GM15510 (cell line): ENCODE results near the gene PKD2L1.

Experiments used
- POLR2A ChIP-seq: IDR thresholded peaks from 3 replicates; pipeline ENCODE4 v1.6.1; 2011; ENCODE audit warnings: borderline replicate concordance; ENCODE audit not compliant: insufficient read length; ENCODE audit errors: extremely low read depth

Gene PKD2L1

DNA sequence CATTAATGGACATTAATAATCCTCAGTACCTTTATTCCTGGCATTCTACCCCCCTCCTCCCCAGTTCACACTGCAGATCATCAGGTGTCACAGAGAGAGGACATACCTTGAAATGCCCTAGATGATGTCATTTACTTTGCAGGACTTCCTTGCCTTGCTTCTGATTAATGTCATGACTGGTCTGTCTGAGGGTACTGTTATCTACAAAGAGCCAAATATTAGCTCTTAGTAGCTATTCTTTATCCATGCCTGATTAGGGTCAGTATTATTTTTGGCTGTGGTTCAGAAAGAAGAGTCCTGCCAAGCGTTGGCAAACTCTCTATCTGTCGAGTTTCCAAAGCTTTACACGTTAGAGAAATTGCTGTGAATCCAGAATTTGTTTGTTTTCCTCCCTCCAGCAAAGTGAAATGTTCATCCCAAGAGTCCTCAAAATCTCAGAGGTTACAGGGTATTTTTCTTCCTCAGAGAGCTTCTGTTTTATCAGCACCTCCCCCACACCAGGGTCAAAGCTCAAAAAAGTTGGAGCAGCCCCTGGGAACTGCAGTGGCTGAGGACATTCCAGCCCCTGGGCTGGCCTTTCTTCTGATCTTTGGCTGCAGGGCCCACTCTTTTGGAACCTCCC, 29.6 kb upstream of the PKD2L1 start:
- TF ChIP-seq POLR2A = no peak

DNA sequence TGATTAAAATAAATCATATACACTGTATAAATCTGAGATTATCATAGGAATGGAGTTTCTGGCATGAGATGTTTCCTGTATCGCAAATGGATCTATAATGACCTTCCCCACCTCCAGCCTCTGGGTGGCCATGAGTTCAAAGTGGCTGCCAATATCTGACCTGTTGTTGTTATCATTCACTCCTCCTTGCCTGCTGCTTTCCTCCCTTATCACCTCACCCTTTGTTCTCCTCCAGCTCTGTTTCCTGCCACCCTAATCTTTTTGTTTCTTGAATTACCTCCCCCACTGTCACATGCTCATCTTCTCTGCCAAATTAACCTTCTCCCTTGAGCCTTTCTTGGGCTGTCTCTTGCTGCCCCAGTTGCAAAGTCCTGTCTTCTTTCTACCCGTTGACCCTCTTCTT, 29.0 kb upstream of the PKD2L1 start:
- no peak for TF ChIP-seq POLR2A

DNA sequence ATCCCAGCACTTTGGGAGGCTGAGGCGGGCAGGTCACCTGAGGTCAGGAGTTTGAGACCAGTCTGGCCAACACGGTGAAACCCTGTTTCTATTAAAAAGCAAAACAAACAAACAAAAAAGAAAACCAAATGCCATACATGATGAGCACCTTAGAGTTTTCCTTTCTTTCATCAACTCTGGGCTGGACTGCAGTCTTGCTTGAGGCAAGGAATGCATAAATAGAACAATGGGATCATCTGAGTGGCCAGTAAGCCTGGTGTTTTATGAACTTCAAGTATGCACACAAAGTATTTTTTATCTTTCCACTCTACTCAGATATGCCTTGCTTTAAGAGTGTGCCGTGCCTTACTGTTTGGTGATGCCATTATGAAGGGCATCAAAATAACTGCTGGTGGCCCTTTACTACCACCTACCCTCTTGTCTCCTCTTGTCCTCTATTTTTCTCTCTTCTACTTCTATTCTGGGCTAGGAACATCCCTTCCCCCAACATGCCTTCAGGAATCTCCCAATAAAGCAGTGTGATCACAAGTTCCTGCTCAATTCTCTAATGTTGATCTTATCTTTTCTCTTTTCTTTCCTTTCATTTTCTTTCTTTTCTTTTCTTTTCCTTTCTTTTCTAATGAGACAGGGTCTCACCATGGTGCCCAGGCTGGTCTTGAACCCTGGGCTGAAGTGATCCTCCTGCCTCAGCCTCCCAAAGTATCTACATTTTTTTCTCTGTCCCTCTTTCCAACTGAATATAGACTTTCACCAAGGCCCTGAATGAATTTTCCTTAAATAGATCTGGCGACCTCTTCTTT, 27.2 kb upstream of the PKD2L1 start:
- no peak for TF ChIP-seq POLR2A

DNA sequence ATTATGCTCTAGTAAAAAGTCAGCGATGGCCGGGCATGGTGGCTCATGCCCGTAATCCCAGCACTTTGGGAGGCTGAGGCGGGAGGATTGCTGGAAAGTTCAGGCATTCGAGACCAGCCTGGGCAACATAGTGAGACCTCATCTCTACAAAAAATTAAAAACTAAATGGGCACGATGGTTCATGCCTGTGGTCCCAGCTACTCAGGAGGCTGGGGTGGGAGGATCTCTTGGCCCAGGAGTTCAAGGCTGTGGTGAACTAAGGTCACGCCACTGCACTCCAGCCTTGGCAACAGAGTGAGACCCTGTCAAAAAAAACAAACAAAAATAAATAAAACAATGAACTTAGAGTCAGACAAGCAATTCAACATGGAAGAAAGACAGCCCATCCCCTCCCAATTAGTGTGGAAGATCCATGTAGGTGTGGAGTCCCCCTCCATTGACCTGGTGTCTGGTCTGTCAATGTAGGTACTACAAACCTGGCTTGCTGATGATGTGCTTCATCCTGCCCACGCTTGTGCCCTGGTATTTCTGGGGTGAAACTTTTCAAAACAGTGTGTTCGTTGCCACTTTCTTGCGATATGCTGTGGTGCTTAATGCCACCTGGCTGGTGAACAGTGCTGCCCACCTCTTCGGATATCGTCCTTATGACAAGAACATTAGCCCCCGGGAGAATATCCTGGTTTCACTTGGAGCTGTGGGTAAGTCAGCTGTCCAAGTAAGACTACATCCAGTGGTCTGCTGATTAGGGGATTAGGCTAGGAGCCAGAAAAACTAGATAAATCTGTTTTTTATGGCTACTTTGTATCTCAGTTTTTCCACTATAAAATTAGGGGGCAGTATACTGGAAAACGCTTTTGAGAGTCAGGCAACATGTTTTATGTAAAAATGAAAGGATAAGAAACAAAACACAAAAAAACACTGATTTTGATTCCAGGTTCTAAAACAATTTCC, 26.3 kb upstream of the PKD2L1 start:
- no peak for TF ChIP-seq POLR2A

DNA sequence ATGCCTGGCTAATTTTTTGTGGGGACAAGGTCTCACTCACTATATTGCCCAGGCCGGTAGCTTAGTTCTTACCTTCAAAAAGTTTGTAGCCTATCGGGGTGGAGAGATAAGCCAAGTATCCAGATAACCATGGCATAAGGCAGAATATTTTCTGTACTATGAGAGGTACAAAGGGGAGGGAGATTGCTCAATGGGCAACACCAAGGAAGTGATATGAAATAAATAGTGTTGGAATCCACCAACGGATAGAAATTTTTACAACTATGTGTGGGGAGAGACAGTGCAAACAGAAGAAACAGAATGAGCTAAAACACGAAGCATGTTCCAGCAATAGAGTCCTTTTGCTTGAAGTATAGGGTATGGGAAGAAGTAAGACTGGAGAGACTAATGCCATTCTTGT, 25.1 kb upstream of the PKD2L1 start:
- no peak for TF ChIP-seq POLR2A

DNA sequence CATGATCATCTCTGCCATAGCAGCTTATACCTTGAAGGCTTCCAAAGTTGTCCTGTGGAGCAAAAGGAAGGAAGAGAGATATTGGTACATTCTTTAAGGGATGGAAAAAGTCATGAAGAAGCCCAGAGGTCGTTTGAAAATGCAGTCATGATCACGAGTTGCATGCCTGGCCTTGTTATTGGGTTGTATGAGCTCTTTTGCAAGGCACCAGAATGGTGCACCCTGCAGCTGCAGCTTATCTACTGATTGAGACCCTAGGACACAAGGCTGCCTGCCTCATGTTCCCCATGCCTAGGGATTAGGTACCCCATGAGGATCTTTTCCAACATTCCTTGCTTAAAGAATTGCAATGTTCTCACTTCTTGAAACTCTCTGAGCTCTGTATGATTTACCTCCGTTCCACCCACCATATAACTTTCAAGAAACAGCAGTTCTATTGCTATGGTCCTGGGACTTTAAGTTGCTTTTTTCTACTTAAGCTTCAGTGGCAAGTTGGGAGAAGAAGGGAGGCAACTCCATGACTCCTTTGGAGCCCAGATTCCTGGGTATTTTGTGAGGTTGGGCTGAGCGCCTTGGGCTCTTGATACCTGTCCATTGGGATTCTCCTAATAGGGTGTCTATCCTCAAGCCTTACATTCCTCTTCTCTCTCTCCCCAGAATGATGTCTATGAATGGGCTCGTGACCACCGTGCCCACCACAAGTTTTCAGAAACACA, 23.9 kb upstream of the PKD2L1 start:
- no peak for TF ChIP-seq POLR2A

DNA sequence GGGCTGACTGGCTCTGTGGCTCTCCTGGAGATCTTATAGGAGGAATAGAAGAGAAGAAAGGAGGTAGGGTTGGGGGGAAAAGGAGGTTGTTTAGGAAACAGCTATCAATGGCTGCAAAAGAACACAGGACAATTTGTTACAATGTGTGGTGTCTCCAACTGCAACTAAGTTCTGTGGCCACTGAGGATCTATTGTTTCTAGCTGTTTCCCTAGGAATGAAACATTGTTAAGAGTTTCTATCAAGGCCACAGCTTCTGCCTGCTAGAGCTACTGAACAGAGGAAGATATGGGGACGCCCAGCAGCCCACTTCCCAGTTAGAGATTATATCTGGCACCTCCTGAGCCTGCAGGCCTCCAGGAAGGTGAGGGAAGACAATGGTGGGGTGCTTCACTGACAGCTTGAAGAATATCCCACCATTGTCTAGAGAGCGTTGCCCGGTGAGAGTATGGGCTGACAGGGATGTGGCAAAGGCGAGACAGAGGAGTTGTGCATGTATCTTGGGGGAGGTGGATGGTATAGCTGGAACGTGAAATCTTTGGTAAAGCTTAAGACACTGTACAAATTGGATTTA, 21.0 kb upstream of the PKD2L1 start:
- no peak for TF ChIP-seq POLR2A

DNA sequence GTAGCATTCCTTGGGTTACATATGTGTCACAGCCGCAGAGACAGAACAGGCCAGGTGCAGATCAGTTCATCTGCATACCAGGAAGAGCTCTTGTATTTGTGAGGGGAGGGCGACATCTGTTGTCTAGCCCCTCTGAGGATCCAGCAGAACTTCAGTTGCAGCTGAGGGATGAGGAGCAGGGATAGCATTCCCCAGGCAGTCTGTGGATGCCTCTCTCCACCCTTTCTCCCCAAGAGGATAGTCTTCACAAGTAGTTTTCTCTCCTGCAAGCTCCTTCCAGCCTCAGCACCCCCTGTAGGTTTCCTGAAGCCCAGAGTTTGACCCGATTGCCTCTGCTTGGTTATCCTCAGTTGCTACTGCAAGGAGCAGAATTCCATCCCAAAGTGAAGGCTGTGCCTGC, 19.6 kb upstream of the PKD2L1 start:
- no peak for TF ChIP-seq POLR2A

DNA sequence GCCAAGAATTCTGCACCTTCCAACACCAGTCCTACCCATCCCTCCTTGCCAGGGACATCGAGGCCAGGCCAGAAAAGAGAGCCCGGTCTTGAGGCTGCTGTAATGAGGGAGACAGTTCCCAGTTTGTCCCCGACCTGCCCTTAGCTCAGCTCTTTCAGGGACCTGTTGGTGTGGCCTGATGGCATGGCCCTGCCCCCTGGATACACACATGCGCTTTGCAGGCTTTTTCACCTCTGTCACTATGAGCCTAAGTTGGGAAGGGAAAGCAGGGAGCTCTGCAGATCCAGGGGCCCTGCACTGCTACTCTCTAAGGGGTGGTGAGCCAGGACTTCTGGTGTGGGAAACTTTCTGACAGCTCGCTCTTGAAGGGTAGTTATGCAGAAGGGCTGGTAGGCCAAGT, 19.1 kb upstream of the PKD2L1 start:
- no peak for TF ChIP-seq POLR2A

DNA sequence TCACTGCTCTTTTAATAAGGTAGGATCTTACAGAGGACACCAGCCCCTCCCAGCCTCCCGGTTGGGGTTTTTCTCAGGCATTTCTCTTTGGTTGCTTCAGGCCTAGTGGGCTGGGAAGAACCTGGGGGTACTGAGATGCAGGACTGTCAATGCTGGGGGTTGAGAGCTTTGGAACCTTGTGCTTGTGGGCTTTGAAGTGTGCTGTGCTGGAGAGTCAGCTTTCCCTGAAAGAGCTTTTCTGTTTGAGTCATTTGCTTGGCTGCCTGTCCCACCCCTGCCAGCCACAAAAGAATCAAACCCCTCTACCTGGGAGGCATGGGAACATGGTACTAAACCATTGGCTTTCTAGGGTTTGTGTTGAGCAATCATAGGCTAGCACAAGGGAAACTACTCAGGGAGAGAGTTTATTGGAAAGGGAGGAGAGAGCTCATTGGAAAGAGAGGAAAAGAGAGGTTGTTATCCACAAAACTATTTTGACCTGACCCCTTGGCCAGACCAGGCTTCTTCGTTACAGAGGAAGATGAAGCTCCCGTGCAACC, 18.4 kb upstream of the PKD2L1 start:
- no peak for TF ChIP-seq POLR2A

DNA sequence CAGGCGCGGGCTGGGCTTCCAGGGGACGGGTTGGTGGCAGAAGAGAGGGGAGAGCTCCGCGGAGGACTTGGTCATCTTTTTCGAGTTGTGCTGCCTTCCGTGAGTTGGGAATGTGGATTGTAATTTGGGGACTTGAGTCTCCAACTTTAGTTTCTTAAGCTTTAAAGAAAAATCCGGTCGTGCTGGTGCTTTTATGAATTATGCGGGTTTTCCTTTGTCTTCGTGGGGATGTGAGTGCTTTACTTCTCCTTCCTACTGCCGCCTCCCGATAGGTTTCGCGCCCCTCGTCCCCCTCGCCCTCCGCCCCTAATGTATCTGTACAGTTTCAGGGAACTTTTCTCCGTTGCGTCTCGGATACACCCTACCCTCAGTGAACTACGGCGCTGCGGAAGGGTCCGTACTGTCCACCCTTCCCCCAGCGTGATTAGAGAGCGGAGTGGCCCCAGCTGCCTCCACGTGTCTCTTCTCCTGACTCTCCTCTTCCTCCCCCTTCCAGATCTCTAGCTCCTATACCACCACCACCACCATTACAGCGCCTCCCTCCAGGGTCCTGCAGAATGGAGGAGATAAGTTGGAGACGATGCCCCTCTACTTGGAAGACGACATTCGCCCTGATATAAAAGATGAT, 17.7 kb upstream of the PKD2L1 start:
- no peak for TF ChIP-seq POLR2A

DNA sequence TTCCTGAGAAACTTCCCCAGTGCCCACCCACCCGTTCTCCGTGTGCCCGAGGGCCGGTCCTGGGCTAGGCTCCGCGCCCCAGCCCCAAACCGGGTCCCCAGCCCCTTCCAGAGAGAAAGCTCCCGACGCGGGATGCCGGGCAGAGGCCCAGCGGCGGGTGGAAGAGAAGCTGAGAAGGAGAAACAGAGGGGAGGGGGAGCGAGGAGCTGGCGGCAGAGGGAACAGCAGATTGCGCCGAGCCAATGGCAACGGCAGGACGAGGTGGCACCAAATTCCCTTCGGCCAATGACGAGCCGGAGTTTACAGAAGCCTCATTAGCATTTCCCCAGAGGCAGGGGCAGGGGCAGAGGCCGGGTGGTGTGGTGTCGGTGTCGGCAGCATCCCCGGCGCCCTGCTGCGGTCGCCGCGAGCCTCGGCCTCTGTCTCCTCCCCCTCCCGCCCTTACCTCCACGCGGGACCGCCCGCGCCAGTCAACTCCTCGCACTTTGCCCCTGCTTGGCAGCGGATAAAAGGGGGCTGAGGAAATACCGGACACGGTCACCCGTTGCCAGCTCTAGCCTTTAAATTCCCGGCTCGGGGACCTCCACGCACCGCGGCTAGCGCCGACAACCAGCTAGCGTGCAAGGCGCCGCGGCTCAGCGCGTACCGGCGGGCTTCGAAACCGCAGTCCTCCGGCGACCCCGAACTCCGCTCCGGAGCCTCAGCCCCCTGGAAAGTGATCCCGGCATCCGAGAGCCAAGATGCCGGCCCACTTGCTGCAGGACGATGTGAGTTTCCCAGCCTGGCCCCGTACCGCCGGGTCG, 16.9 kb upstream of the PKD2L1 start, which contains the start of gene SCD:
Gene SCD, plus strand, starts transcription at position 469 of the 803 bp plus-strand sequence. Its CDS starts 272 bp downstream, at position 741.
- TF ChIP-seq POLR2A = peak; percentile 86

DNA sequence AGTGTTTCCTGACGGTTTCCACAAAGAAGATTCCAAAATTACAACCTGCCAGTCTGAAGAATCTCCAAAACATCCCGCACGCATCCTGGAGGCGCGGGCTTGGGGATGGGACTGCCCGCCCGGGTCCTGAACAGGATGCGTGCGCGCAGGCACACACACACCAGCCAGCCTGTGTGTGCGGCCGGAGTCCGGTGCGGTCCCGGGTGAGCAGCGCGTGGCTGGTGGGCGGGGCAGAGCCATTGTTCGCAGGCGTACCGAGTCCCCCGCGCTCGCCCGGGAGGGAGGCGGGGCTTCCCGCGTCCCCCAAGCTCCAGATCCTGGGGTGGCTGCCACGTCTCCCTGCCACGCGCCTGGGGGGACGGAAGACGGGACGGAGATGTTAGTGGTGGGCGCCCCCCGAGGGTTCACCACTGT, 16.3 kb upstream of the PKD2L1 start:
- peak; percentile 53 for TF ChIP-seq POLR2A
